Activated CD8-positive, alpha-beta memory T cell treated with anti-CD3 and anti-CD28 coated beads, Interleukin-2, amount 50 U/mL, for 4 hours (primary cell): ENCODE data around the gene EIF4E.
"Not testable (repeated sequence)": the region's sequence is repeated elsewhere in the genome, so short reads cannot be mapped to it uniquely, and the experiment has no call there.

Experiments used
- DNase-seq: peaks from one replicate; pipeline ENCODE4 v3.0.0-alpha.2; 2020

Gene EIF4E

DNA sequence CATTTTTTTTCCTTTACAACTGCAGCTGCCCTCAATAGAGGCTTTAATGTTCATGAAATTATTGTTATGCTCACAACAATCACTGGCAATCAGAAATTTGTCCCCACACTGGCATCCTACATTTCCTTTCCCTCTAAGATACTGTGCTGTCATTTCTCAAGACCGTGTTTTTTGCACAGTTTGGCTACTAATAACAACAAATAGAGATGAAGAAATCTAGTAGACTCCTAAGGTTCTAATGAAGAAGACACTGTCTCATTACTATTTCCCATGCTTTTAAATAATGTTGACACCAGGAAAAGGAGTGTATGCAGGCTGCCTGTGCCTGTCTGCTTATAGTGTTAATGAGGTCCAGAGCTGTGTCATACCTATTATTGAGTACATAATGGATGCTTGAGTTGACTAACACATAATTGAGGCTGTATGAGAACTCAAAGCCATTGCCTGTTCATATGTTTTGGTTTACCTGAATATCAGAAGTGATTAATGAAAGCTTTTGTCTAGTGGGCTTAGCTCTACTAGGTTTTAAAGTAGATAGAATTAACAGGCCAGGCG lies 1.5 kb upstream of the EIF4E start:
- DNase-seq, result no peak

GRCh38 chr4:98929341-98930267 lies 671 bp upstream of the EIF4E start:
- DNase-seq, result peak; percentile 41

- peak; percentile 61 for DNase-seq
Measured at GRCh38 chr4:98928131-98928504, 815 bp downstream of the EIF4E start.

GRCh38 chr4:98926257-98926656 lies 2.7 kb downstream of the EIF4E start:
- DNase-seq, result not testable (repeated sequence)

DNA sequence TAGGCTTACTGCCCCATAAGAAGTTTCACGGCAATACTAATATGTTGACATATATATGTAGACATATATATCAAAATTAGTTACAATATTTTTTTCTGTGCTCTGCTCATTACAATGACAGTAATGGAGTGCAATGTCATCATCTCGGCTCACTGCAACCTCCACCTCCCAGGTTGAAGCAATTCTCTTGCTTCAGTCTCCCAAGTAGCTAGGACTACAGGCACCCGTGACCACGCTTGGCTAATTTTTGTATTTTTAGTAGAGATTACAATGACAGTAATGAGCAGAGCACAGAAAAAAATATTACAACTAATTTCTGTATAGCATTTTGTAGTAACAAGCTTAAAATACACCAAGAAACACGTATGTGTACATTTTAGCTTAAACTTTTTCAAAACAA lies 7.6 kb downstream of the EIF4E start:
- no peak for DNase-seq

GRCh38 chr4:98919996-98920395 lies 8.9 kb downstream of the EIF4E start:
- DNase-seq, result no peak

GRCh38 chr4:98910728-98911127 lies 18.2 kb downstream of the EIF4E start:
- DNase-seq, result not testable (repeated sequence)

GRCh38 chr4:98909646-98910401 lies 19.1 kb downstream of the EIF4E start:
- DNase-seq, result no peak

DNA sequence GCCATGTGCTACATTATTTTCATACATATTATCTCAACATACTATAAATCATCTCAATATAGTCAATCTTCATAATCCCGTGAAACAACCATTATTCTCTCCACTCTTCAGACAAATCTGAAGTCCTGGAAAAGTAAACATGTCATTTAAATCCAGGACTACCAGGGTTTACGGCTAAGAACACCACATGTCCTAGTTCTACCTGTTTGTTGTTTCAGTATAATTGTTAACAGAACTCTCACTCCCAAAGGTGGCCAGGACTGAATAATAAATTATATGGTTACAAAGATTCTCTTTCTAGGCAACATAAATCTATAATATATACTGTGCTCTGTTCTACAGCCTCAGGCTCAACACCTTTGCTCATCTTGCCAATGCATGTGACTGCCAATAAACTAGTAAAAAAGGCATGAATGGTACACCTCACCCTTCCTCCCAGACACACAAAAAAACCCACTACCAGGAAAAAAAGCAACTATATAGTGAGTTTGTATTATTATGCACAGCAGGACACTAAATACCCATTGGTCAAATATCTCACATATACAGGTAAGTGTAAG lies 20.1 kb downstream of the EIF4E start:
- no peak for DNase-seq

DNA sequence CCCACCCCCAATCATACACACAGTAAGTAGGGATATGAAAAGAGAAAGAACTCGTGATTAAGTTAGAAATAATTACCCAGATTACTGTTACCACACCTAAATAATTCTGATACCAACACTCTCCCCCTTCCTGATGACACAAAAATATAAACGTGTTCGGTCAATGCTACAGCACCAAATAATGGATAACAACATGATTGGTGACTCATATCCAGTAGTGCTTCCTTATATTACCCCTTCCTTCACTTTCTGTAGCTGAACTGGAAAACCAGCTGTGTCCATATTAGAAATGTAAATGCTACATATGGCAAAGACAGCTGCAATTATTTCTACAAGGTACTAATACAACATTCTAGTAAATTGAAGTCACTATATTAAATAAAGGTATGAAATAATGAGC lies 20.8 kb downstream of the EIF4E start:
- no peak for DNase-seq

DNA sequence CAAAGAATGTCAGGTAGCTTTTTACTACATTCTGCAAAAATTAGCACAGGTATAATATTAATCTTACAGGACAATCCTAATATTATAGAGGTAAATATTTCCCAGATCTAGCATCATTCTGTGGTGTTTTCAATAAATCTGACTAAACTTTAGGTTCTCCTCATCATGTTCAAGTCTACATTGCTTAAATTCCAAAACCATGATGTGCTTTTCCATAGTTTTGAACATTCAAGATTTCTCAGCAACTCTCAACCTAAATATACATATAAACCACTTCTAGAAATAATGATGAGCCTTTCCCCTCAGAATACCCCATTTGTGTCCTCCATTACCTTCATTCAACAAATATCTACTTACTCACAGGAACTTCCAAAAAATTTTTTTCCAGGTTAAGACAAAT lies 23.1 kb downstream of the EIF4E start:
- no peak for DNase-seq

DNA sequence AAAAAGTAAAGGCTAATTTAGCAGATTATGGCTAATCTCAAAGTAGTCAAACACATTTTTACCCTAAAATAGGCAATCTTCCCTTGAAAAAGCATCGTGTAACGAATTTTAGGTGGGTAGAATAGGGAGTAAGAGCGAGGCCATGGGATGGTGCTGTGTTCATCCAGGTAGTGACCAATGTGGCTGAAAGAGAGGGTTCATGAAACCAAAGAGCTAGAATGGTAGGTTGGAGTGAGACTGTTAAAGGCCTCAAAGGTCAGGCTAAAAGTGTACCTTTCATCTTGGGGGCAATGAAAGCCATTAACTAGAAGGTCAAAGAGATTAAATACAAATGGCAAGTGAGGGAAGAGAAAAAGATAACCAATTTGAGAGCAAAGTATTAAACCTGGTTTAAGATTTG lies 23.6 kb downstream of the EIF4E start:
- no peak for DNase-seq

GRCh38 chr4:98903963-98904362 lies 25.0 kb downstream of the EIF4E start:
- DNase-seq, result no peak

- DNase-seq, result no peak
Measured at GRCh38 chr4:98903561-98903960, 25.4 kb downstream of the EIF4E start.

DNA sequence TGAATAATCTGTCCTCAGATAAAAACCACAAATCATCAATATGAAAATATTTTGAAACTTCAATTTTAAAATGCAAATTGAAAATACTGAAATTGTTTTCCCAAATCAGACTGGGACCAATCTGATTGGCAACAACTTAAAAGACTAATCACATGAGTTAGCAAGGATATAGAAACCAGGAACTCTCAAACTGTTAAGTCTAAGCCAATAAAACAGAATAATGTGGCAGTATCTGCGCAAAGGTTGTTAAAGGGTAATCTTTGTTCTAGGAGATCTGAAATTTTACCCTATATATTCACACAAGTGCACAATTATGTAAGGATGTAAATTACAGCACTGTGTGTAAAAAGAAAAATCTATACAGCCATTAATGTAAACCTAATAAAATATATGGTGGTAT lies 29.7 kb downstream of the EIF4E start:
- no peak for DNase-seq

GRCh38 chr4:98891478-98892337 lies 37.2 kb downstream of the EIF4E start:
- no peak for DNase-seq

DNA sequence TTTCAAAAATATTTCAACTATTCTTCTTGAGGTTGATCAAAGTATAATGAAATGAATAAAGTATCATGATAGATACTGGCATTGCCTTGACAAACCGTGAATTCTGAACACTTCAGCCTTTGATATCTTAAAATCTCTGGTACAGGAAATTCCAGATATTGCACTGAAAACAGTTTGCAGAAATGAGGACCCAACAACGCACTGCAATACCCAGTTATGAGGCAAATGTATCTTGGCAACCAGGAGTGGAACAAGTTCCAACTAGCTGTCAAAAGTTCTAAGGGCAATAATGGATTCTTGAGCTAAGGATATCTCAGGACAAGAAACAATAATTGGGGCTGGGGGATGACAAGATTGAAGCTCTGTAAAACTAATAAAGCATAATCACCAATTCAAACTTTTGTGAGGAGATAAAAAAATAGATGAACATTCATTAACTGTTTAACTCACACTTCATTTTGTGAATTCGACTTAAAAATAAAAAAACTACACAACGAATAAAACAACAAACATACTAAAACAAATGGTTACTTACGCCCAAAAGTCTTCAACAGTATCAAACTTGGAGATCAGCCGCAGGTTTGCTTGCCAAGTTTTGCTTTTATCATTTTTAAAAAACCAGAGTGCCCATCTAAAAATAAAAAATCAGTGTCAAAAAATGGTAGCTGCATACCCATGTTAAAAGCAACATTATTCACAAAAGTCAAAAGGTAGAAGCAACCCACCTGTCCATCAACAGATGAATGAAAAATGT lies 38.1 kb downstream of the EIF4E start:
- DNase-seq, result no peak

DNA sequence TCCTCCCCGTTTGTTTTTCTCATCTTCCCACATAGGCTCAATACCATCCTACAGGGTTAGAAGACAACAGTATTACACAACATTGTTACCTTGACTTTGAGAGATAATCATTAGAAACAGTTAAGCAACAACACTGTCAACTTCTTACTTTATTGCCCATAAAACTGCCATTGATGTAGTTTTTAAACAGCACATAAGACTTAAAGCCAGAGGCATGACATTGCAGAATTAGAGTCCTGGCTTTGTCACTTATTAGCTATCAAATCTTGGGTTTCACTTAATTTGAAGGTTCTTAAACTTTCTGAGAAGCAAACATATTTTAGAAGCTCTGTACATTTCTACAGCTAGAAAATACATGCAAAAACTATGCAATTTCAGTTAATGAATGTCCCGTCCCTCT lies 41.8 kb downstream of the EIF4E start:
- no peak for DNase-seq

GRCh38 chr4:98886382-98886781 lies 42.6 kb downstream of the EIF4E start:
- not testable (repeated sequence) for DNase-seq

GRCh38 chr4:98880884-98881283 lies 48.0 kb downstream of the EIF4E start:
- not testable (repeated sequence) for DNase-seq

GRCh38 chr4:98879515-98879914 lies 49.4 kb downstream of the EIF4E start:
- no peak for DNase-seq

GRCh38 chr4:98873059-98873458 lies 55.9 kb downstream of the EIF4E start:
- DNase-seq, result no peak
